Neural progenitor cell (in vitro differentiated cells): ENCODE data around the gene PLXNC1. TPM values are rescaled to one million over a fixed set of nuclear protein-coding genes. Genes with fewer than 3 reads are reported as not detected.

Experiments used
- DNase-seq: peaks from one replicate; pipeline ENCODE4 v3.0.0-alpha.2; 2016; ENCODE audit warnings: low spot score
- H2AFZ ChIP-seq: fragments of 200-600 bp; sonication (generic); replicated peaks from 2 replicates; pipeline ENCODE4 v1.6.1; 2016; ENCODE audit warnings: antibody characterized with exemption
- H3F3A ChIP-seq: fragments of 200-600 bp; sonication (generic); 2 replicates; pipeline ENCODE4 v1.6.1; 2016; ENCODE audit warnings: antibody characterized with exemption, low read depth
- H3K27ac ChIP-seq: fragments of 200-600 bp; sonication (generic); 2 replicates; pipeline ENCODE4 v1.5.1; 2016; ENCODE audit warnings: mild to moderate bottlenecking
- H3K27me3 ChIP-seq: fragments of 200-600 bp; sonication (generic); 2 replicates; pipeline ENCODE4 v1.6.1; 2016; ENCODE audit warnings: mild to moderate bottlenecking, moderate library complexity
- H3K36me3 ChIP-seq: fragments of 200-600 bp; sonication (generic); 2 replicates; pipeline ENCODE4 v1.5.1; 2016
- H3K4me1 ChIP-seq: fragments of 200-600 bp; sonication (generic); 2 replicates; pipeline ENCODE4 v1.6.1; 2016; ENCODE audit warnings: mixed run types
- H3K4me2 ChIP-seq: fragments of 200-600 bp; sonication (generic); 2 replicates; pipeline ENCODE4 v1.6.1; 2016
- H3K4me3 ChIP-seq: fragments of 200-600 bp; sonication (generic); 2 replicates; pipeline ENCODE4 v1.5.1; 2016
- H3K79me2 ChIP-seq: fragments of 200-600 bp; sonication (generic); 2 replicates; pipeline ENCODE4 v1.6.1; 2016; ENCODE audit warnings: low read depth
- H3K9ac ChIP-seq: fragments of 200-600 bp; sonication (generic); 2 replicates; pipeline ENCODE4 v1.6.1; 2016
- H3K9me3 ChIP-seq: fragments of 200-600 bp; sonication (generic); 2 replicates; pipeline ENCODE4 v1.5.1; 2016; ENCODE audit warnings: low read depth
- H4K20me1 ChIP-seq: fragments of 200-600 bp; sonication (generic); 2 replicates; pipeline ENCODE4 v1.6.1; 2016; ENCODE audit warnings: low read depth
- H3K27ac Mint-ChIP-seq: 3 replicates; pipeline ENCODE4 v1.8.0; 2021; ENCODE audit warnings: mixed read lengths
- H3K27me3 Mint-ChIP-seq: 2 replicates; pipeline ENCODE4 v1.8.0; 2022; ENCODE audit warnings: low read depth, mild to moderate bottlenecking, inconsistent platforms, moderate library complexity, mixed read lengths; ENCODE audit not compliant: insufficient read depth
- H3K36me3 Mint-ChIP-seq: 3 replicates; pipeline ENCODE4 v1.8.0; 2021; ENCODE audit warnings: mixed read lengths
- H3K4me1 Mint-ChIP-seq: 3 replicates; pipeline ENCODE4 v1.8.0; 2021; ENCODE audit warnings: mixed read lengths
- H3K4me3 Mint-ChIP-seq: 3 replicates; pipeline ENCODE4 v1.8.0; 2021; ENCODE audit warnings: mild to moderate bottlenecking, moderate library complexity, mixed read lengths
- H3K9me3 Mint-ChIP-seq: 3 replicates; pipeline ENCODE4 v1.8.0; 2020; ENCODE audit warnings: mixed read lengths
- EZH2 ChIP-seq: fragments of 200-600 bp; sonication (generic); IDR thresholded peaks from 2 replicates; pipeline ENCODE4 v1.6.1; 2017; ENCODE audit warnings: antibody characterized with exemption, mild to moderate bottlenecking, moderate library complexity
- EZH2phosphoT487 ChIP-seq: fragments of 200-600 bp; sonication (generic); IDR thresholded peaks from 2 replicates; pipeline ENCODE4 v1.6.1; 2017; ENCODE audit warnings: antibody characterized with exemption
- total RNA-seq: library from RNA; depleted of rRNA; stranded (reverse); fragments of >200 nt; gene quantifications from 2 replicates; pipeline ENCODE4 v1.2.3, GENCODE V29; 2015; ENCODE audit warnings: low replicate concordance
- TF ChIP-seq, protein P1 (sequence below): fragments of 200-600 bp; sonication (generic); IDR thresholded peaks from 2 replicates; pipeline ENCODE4 v1.5.1; 2017; ENCODE audit warnings: antibody characterized with exemption, mild to moderate bottlenecking

Gene PLXNC1
- total RNA-seq, 1 donor from 2014 or later: 16.7 TPM

DNA sequence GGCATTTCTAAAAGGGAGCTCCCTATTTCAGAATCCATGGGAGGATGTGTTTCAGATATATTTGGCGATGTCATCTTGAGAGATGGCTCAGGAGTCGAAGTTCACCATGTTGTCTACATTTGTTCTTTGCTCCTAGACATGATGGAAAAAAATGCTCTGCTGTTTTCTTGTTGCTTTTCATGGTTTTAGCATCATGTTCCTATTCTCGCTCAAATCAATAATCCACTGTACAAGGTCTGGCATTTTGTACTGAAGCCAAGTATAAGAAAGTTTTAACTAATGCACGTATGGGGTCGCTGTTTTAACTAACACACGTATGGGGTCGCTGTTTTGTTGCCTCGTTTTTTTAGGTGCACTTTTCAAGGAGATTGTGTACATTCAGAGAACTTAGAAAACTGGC lies 60.9 kb downstream of the PLXNC1 start:
- no peaks in the 10 kb centered on the region for H4K20me1 ChIP-seq
- no peak overlapping the region for H3K4me2 ChIP-seq
- no peak overlapping the region for H3K4me3 ChIP-seq
- no peak overlapping the region for H3K4me3 Mint-ChIP-seq
- no peaks in the 10 kb centered on the region for H3K27me3 ChIP-seq
- peaks cover 6% of the 10 kb centered on the region for H3K4me1 Mint-ChIP-seq
- H3K4me1 ChIP-seq: no peaks in the 10 kb centered on the region
- H3F3A ChIP-seq: no peaks in the 10 kb centered on the region
- TF ChIP-seq, protein P1, sequence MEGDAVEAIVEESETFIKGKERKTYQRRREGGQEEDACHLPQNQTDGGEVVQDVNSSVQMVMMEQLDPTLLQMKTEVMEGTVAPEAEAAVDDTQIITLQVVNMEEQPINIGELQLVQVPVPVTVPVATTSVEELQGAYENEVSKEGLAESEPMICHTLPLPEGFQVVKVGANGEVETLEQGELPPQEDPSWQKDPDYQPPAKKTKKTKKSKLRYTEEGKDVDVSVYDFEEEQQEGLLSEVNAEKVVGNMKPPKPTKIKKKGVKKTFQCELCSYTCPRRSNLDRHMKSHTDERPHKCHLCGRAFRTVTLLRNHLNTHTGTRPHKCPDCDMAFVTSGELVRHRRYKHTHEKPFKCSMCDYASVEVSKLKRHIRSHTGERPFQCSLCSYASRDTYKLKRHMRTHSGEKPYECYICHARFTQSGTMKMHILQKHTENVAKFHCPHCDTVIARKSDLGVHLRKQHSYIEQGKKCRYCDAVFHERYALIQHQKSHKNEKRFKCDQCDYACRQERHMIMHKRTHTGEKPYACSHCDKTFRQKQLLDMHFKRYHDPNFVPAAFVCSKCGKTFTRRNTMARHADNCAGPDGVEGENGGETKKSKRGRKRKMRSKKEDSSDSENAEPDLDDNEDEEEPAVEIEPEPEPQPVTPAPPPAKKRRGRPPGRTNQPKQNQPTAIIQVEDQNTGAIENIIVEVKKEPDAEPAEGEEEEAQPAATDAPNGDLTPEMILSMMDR: no peak
- no peak for TF ChIP-seq EZH2phosphoT487
- TF ChIP-seq EZH2: no peak
- H3K27ac Mint-ChIP-seq: no peak overlapping the region
- H2AFZ ChIP-seq: no peak overlapping the region
- no peaks in the 10 kb centered on the region for H3K36me3 ChIP-seq
- H3K9me3 Mint-ChIP-seq: peaks cover 2% of the 10 kb centered on the region
- H3K27me3 Mint-ChIP-seq: peaks cover 5% of the 10 kb centered on the region
- no peak for DNase-seq
- no peaks in the 10 kb centered on the region for H3K9me3 ChIP-seq
- peaks cover 9% of the 10 kb centered on the region for H3K36me3 Mint-ChIP-seq
- no peak overlapping the region for H3K27ac ChIP-seq
- H3K9ac ChIP-seq: no peak overlapping the region
- H3K79me2 ChIP-seq: no peaks in the 10 kb centered on the region

DNA sequence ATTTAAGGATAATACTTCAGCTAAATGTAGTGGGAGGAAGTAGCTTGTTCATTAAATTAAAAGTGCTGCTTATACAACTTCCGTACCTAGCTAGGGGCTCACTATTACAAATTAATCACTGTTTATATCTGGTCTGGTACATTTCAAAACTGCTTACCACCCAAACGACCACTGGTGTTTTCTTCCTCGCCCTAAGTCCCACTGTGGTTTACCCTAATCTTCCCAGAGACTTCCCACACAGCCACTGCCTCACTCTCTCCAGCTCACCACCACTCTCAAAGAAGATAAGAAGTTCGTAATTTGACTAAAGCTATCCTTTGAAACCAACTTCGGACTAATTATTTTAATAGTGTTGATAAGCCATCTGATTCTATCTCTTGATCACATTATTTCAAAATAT lies 62.6 kb downstream of the PLXNC1 start:
- Mint-ChIP-seq H3K9me3 (peaks cover 2% of the 10 kb centered on the region), H3K4me3 (no peak overlapping the region), H3K27ac (no peak overlapping the region), H3K36me3 (peaks cover 9% of the 10 kb centered on the region), H3K27me3 (peaks cover 2% of the 10 kb centered on the region), H3K4me1 (no peaks in the 10 kb centered on the region)
- Histone ChIP-seq H3K4me2 (no peak overlapping the region), H3K27ac (no peak overlapping the region), H2AFZ (no peak overlapping the region), H3K27me3 (no peaks in the 10 kb centered on the region), H4K20me1 (no peaks in the 10 kb centered on the region), H3K4me1 (no peaks in the 10 kb centered on the region), H3K4me3 (no peak overlapping the region), H3K9me3 (no peaks in the 10 kb centered on the region), H3F3A (no peaks in the 10 kb centered on the region), H3K9ac (no peak overlapping the region), H3K36me3 (no peaks in the 10 kb centered on the region), H3K79me2 (no peaks in the 10 kb centered on the region)
- TF ChIP-seq EZH2 (no peak), EZH2phosphoT487 (no peak)
- TF ChIP-seq, protein P1: no peak
- no peak for DNase-seq

DNA sequence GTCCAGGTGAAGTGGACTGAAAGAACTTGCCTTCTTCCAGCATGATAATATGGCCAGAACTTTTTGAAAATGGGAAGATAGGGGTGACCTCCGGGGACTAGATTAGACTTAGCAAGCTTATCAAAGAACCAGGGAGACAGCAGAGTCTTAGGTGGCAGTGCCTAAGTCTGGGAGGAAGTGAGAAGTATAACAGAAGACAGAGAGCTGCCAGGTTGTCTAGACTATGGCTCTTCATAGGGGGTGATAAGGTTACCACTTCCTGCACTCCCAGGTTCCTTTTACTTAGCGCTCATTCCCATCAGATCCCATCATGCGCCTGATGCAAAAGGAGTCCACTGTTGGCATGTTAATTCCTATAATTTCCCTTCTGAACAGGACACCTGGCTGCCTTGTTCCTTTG lies 69.9 kb downstream of the PLXNC1 start:
- no peaks in the 10 kb centered on the region for H3K9me3 Mint-ChIP-seq
- H3F3A ChIP-seq: no peaks in the 10 kb centered on the region
- H3K4me2 ChIP-seq: no peak overlapping the region
- no peak overlapping the region for H3K27ac Mint-ChIP-seq
- no peaks in the 10 kb centered on the region for H4K20me1 ChIP-seq
- no peak overlapping the region for H2AFZ ChIP-seq
- peaks cover 6% of the 10 kb centered on the region for H3K4me1 Mint-ChIP-seq
- no peaks in the 10 kb centered on the region for H3K27me3 Mint-ChIP-seq
- no peaks in the 10 kb centered on the region for H3K4me1 ChIP-seq
- H3K79me2 ChIP-seq: no peaks in the 10 kb centered on the region
- H3K36me3 Mint-ChIP-seq: peaks cover 14% of the 10 kb centered on the region
- H3K4me3 Mint-ChIP-seq: no peak overlapping the region
- H3K9ac ChIP-seq: no peak overlapping the region
- DNase-seq: no peak
- H3K4me3 ChIP-seq: no peak overlapping the region
- H3K27ac ChIP-seq: no peak overlapping the region
- TF ChIP-seq EZH2 (no peak), EZH2phosphoT487 (no peak)
- TF ChIP-seq, protein P1: no peak
- no peaks in the 10 kb centered on the region for H3K27me3 ChIP-seq
- no peaks in the 10 kb centered on the region for H3K36me3 ChIP-seq
- H3K9me3 ChIP-seq: no peaks in the 10 kb centered on the region
